Hepatocyte (in vitro differentiated cells): ENCODE data around the gene MCM6. TPM values are rescaled to one million over a fixed set of nuclear protein-coding genes. Genes with fewer than 3 reads are reported as not detected.
A peak's percentile ranks its signal among the peaks of the same experiment; 100 is the strongest.

Experiments used
- DNase-seq: peaks from one replicate; pipeline ENCODE4 v3.0.0-alpha.2; 2016; ENCODE audit warnings: low spot score
- H2AFZ ChIP-seq: fragments of 200-600 bp; sonication (generic); 2 replicates; pipeline ENCODE4 v1.6.0; 2016; ENCODE audit warnings: antibody characterized with exemption, mild to moderate bottlenecking
- H3K27ac ChIP-seq: fragments of 200-600 bp; sonication (generic); 2 replicates; pipeline ENCODE4 v1.5.1; 2016; ENCODE audit warnings: mild to moderate bottlenecking
- H3K27me3 ChIP-seq: fragments of 200-600 bp; sonication (generic); 2 replicates; pipeline ENCODE4 v1.6.1; 2016
- H3K36me3 ChIP-seq: fragments of 200-600 bp; sonication (generic); replicated peaks from 2 replicates; pipeline ENCODE4 v1.5.1; 2016; ENCODE audit warnings: low read depth; ENCODE audit not compliant: insufficient read depth
- H3K4me1 ChIP-seq: fragments of 200-600 bp; sonication (generic); 2 replicates; pipeline ENCODE4 v1.5.1; 2016; ENCODE audit warnings: mild to moderate bottlenecking, moderate library complexity; ENCODE audit not compliant: insufficient read depth
- H3K4me2 ChIP-seq: fragments of 200-600 bp; sonication (generic); 2 replicates; pipeline ENCODE4 v1.6.0; 2016
- H3K4me3 ChIP-seq: fragments of 200-600 bp; sonication (generic); 2 replicates; pipeline ENCODE4 v1.5.1; 2016; ENCODE audit warnings: mild to moderate bottlenecking
- H3K79me2 ChIP-seq: fragments of 200-600 bp; sonication (generic); 2 replicates; pipeline ENCODE4 v1.6.0; 2017; ENCODE audit warnings: mild to moderate bottlenecking
- H3K9me2 ChIP-seq: fragments of 200-600 bp; sonication (generic); replicated peaks from 2 replicates; pipeline ENCODE4 v1.6.0; 2017; ENCODE audit warnings: mild to moderate bottlenecking; ENCODE audit not compliant: insufficient read depth
- H3K9me3 ChIP-seq: fragments of 200-600 bp; sonication (generic); 2 replicates; pipeline ENCODE4 v1.5.1; 2016; ENCODE audit warnings: low read depth, mild to moderate bottlenecking
- H4K20me1 ChIP-seq: fragments of 200-600 bp; sonication (generic); 2 replicates; pipeline ENCODE4 v1.6.0; 2016; ENCODE audit warnings: mild to moderate bottlenecking; ENCODE audit not compliant: insufficient read depth, poor library complexity, severe bottlenecking
- EZH2 ChIP-seq: fragments of 200-600 bp; sonication (generic); IDR thresholded peaks from 2 replicates; pipeline ENCODE4 v1.6.1; 2016; ENCODE audit warnings: antibody characterized with exemption, mild to moderate bottlenecking, borderline replicate concordance
- EZH2phosphoT487 ChIP-seq: fragments of 200-600 bp; sonication (generic); IDR thresholded peaks from one replicate; pipeline ENCODE4 v1.6.1; 2018; ENCODE audit warnings: antibody characterized with exemption, mild to moderate bottlenecking, low read depth, moderate library complexity; ENCODE audit not compliant: unreplicated experiment, severe bottlenecking
- WGBS: methylation state at CpG from one replicate; pipeline ENCODE4 v1.1.6; 2016; ENCODE audit warnings: low lambda C conversion rate; ENCODE audit errors: missing lambda C conversion rate; 5-methylcytosine and 5-hydroxymethylcytosine counted together
- polyA plus RNA-seq: library from polyadenylated mRNA; unstranded; fragments of >200 nt; fragmentation: Nextera tagmentation; extraction: Ambion mirVana; gene quantifications from 2 replicates; pipeline ENCODE4 v1.2.1, GENCODE V29; 2016
- total RNA-seq: library from RNA; depleted of rRNA; stranded (reverse); fragments of >200 nt; gene quantifications from 2 replicates; pipeline ENCODE4 v1.2.3, GENCODE V29; 2014
- TF ChIP-seq, protein P1 (sequence below): fragments of 200-600 bp; sonication (generic); IDR thresholded peaks from 2 replicates; pipeline ENCODE4 v1.5.1; 2016; ENCODE audit warnings: antibody characterized with exemption, mild to moderate bottlenecking; ENCODE audit not compliant: poor library complexity

The MCM6 gene
- total and polyA plus RNA-seq, 2 experiments from 2014 or later: 8.3 to 17.9 TPM

DNA sequence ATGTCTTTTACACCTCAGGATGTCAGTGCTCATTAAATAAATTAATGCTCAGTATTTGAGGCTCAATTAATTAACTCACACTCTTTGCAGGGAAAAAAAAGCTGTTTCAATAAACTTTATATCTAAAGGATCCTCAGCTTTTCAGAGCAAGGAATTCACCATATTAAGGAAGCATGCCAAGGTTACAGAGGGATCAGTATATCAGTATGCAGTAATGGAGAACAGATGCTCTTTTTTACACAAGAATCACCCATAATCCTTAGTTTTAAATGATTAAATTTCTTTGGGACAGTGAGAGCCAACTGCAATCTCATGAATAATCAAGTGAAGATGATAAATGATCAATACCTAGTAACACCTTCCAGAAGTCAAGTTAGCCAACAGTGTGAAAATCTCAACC is 24.4 kb downstream of the MCM6 start:
- Histone ChIP-seq H3K4me1 (peaks cover 21% of the 10 kb centered on the region), H3K27me3 (no peaks in the 10 kb centered on the region), H4K20me1 (no peaks in the 10 kb centered on the region), H3K36me3 (no peaks in the 10 kb centered on the region), H3K27ac (peak overlapping the region; percentile 71), H2AFZ (no peak overlapping the region), H3K79me2 (no peaks in the 10 kb centered on the region), H3K9me2 (no peaks in the 10 kb centered on the region), H3K9me3 (no peaks in the 10 kb centered on the region), H3K4me2 (no peak overlapping the region), H3K4me3 (no peak overlapping the region)
- TF ChIP-seq, protein P1, sequence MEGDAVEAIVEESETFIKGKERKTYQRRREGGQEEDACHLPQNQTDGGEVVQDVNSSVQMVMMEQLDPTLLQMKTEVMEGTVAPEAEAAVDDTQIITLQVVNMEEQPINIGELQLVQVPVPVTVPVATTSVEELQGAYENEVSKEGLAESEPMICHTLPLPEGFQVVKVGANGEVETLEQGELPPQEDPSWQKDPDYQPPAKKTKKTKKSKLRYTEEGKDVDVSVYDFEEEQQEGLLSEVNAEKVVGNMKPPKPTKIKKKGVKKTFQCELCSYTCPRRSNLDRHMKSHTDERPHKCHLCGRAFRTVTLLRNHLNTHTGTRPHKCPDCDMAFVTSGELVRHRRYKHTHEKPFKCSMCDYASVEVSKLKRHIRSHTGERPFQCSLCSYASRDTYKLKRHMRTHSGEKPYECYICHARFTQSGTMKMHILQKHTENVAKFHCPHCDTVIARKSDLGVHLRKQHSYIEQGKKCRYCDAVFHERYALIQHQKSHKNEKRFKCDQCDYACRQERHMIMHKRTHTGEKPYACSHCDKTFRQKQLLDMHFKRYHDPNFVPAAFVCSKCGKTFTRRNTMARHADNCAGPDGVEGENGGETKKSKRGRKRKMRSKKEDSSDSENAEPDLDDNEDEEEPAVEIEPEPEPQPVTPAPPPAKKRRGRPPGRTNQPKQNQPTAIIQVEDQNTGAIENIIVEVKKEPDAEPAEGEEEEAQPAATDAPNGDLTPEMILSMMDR: no peak
- TF ChIP-seq EZH2phosphoT487: no peak
- no peak for TF ChIP-seq EZH2
- no peak for DNase-seq

DNA sequence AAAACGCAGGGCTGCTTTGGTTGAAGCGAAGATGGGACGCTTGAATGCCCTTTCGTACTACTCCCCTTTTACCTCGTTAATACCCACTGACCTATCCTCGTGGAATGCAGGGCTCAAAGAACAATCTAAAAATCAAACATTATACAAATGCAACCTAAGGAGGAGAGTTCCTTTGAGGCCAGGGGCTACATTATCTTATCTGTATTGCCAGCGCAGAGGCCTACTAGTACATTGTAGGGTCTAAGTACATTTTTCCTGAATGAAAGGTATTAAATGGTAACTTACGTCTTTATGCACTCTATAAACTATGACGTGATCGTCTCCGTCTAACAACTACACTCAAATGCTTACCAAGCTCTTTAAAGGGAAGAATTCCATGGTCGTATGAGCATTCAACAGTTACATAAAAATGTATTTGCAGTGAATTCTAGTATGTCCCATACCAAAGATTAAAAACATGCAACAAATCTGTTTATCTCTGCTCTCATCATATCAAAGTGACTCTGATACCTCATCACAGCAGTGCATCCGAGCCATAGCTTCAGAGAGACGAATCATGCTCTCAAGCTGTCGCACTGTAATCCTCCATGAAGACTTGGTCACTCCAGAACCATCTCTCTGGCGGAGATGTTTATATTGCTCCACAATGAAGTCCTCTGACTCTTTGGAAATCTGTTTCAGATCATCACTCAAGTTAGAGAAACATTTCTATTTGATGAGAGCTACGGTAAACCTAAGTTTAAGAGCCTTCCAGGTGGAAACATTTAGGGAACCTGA is 25.2 kb downstream of the MCM6 start:
- H3K9me3 ChIP-seq: no peaks in the 10 kb centered on the region
- H3K27ac ChIP-seq: peak overlapping the region; percentile 71
- H3K4me3 ChIP-seq: no peak overlapping the region
- no peaks in the 10 kb centered on the region for H3K79me2 ChIP-seq
- H3K27me3 ChIP-seq: no peaks in the 10 kb centered on the region
- DNase-seq: peak; percentile 39
- 31% methylated on average over 17 of the region's 17 CpGs for WGBS
- no peaks in the 10 kb centered on the region for H4K20me1 ChIP-seq
- H3K9me2 ChIP-seq: no peaks in the 10 kb centered on the region
- peak overlapping the region; percentile 1 for H2AFZ ChIP-seq
- TF ChIP-seq EZH2phosphoT487 (no peak), EZH2 (no peak)
- TF ChIP-seq, protein P1: no peak
- no peaks in the 10 kb centered on the region for H3K36me3 ChIP-seq
- peaks cover 21% of the 10 kb centered on the region for H3K4me1 ChIP-seq
- H3K4me2 ChIP-seq: peak overlapping the region; percentile 58

- Histone ChIP-seq H3K79me2 (no peaks in the 10 kb centered on the region), H3K27ac (no peak overlapping the region), H3K4me2 (no peak overlapping the region), H3K9me2 (no peaks in the 10 kb centered on the region), H4K20me1 (no peaks in the 10 kb centered on the region), H2AFZ (no peak overlapping the region), H3K27me3 (no peaks in the 10 kb centered on the region), H3K9me3 (no peaks in the 10 kb centered on the region), H3K4me3 (no peak overlapping the region), H3K36me3 (no peaks in the 10 kb centered on the region), H3K4me1 (peaks cover 23% of the 10 kb centered on the region)
- no peak for TF ChIP-seq EZH2phosphoT487
- no peak for TF ChIP-seq EZH2
- TF ChIP-seq, protein P1: no peak
- DNase-seq: no peak
- WGBS: 90% methylated on average over 3 of the region's 3 CpGs
Observed at GRCh38 chr2:135849087-135849486, 27.2 kb downstream of the MCM6 start.

- 71% methylated on average over 5 of the region's 5 CpGs for WGBS
- no peak for DNase-seq
Observed at GRCh38 chr2:135845997-135846396, 30.2 kb downstream of the MCM6 start.

More at GRCh38 chr2:135845997-135846396, 30.2 kb downstream of the MCM6 start:
- H3K36me3 ChIP-seq: no peaks in the 10 kb centered on the region
- H3K27me3 ChIP-seq: no peaks in the 10 kb centered on the region
- H3K4me3 ChIP-seq: no peak overlapping the region
- no peaks in the 10 kb centered on the region for H4K20me1 ChIP-seq
- H3K4me1 ChIP-seq: peaks cover 17% of the 10 kb centered on the region
- no peaks in the 10 kb centered on the region for H3K9me3 ChIP-seq
- H3K4me2 ChIP-seq: no peak overlapping the region
- no peaks in the 10 kb centered on the region for H3K9me2 ChIP-seq
- H2AFZ ChIP-seq: no peak overlapping the region
- H3K79me2 ChIP-seq: no peaks in the 10 kb centered on the region
- TF ChIP-seq EZH2 (no peak), EZH2phosphoT487 (no peak)
- TF ChIP-seq, protein P1: no peak
- peak overlapping the region; percentile 64 for H3K27ac ChIP-seq
